ENCODE results near the gene DSE.
"Not testable (repeated sequence)": the region's sequence is repeated elsewhere in the genome, so short reads cannot be mapped to it uniquely, and the experiment has no call there.

Gene DSE

DNA sequence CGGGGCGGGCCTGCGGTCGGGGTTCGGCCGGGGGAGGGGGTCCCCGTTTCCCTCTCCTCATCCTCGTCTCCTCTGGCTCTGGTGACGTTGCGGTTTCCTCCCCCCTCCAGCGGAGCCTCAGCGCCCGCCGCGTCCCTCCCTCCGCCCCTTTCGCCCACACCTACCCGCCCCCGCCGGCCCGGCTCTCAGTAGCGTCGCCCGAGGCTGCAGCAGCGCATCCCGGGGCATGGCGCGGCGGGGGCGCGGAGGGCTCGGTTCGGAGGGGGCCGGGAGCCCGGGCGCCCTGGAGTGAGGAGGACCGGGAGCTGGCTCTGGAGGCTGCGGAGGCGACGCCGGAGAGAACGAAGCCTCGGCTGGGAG lies at the start of gene DSE:
DSE (plus strand) TSS at position 188 of the 360 bp plus-strand sequence. CDS start 28,304 bp downstream, outside the sequence.
- DNase-seq, result peak; percentile 93

GRCh38 chr6:116321933-116322332 lies 48.8 kb upstream of the DSE start:
- not testable (repeated sequence) for DNase-seq

DNA sequence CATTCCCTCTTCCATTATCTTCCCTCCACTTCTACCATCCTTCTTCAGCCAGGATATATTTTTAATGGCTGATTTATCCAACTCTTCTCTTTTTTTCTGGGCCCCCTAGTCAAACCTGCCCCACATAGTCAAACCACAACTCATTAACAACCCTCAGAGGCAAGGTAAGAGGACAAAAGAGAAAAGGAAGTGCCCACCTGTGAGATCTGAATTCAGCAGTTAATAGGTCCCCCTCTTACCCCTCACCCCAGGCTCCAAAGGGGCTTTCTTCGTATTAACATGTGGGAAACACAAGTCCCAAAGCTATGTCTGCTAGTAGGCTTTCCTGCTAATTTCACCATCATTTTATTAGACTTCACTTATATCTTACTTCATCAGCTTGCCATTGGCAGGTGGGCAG lies 46.9 kb upstream of the DSE start:
- no peak for DNase-seq

DNA sequence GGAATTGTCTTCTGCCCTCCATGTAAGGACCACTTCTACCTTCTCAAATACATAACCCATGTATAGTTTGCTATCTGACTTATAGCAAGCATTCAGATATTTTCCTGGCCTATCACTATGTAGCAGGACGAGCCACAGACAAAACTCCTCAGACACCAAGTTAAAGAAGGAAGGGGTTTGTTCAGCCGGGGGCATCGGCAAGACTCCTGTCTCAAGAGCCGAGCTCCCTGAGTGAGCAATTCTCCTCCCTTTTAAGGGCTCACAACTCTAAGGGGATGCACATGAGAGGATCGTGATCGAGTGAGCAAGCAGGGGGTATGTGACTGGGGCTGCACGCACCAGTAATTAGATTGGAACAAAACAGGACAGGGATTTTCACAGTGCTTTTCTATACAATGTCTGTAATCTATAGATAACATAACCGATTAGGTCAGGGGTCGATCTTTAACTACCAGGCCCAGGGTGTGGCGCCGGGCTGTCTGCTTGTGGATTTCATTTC lies 45.1 kb upstream of the DSE start:
- DNase-seq, result not testable (repeated sequence)

- no peak for DNase-seq
Measured at GRCh38 chr6:116326181-116326671, 44.5 kb upstream of the DSE start.

GRCh38 chr6:116326996-116327395 lies 43.8 kb upstream of the DSE start:
- no peak for DNase-seq

GRCh38 chr6:116327803-116328527 lies 42.8 kb upstream of the DSE start:
- no peak for DNase-seq

- DNase-seq, result no peak
Measured at GRCh38 chr6:116328528-116328903, 42.2 kb upstream of the DSE start.

DNA sequence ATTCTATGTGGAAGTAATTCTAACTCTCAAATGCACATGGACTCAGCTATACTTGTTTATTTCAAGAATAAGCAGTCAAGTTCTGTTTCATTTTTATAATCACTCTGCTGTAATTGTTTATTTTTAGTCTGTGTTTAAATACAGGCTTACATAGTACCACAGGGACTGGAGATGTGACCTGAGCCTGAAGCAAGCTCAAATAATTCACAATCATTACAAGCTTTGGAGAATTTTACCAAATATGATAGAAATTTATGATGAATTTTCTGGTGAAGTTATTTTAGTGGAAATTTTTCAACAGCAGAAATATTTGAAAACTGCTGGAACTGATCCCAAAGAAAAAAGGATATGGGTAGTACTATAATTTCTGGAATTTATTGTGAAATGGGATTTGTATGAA lies 41.6 kb upstream of the DSE start:
- no peak for DNase-seq

- DNase-seq, result no peak
Measured at GRCh38 chr6:116330511-116330910, 40.2 kb upstream of the DSE start.

GRCh38 chr6:116332096-116332495 lies 38.7 kb upstream of the DSE start:
- DNase-seq, result no peak

DNA sequence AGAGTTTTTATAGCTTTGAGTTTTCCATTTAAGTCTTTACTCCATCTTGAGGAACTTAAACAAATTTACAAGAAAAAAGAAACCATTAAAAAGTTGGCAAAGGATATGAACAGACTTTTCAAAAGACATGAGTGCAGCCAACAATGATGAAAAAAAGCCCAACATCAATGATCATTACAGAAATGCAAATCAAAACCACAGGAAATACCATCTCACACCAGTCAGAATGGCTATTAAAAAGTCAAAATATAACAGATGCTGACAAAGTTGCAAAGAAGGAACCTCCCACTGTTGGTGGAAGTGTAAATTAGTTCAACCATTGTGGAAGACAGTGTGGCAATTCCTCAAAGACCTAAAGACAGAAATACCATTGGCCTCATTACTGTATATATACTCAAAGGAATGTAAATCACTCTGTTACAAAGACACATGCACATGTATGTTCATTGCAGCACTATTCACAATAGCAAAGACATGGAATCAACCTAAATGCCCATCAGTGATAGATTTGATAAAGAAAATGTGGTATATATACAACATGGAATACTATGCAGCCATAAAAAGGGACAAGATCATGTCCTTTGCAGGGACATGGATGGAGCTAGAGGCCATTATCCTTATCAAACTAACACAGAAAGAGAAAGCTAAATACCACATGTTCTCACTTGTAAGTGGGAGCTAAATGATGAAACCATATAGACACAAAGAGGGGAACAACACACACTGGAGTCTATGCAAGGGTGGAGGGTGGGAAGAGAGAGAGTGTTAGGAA lies 35.9 kb upstream of the DSE start:
- DNase-seq, result not testable (repeated sequence)

DNA sequence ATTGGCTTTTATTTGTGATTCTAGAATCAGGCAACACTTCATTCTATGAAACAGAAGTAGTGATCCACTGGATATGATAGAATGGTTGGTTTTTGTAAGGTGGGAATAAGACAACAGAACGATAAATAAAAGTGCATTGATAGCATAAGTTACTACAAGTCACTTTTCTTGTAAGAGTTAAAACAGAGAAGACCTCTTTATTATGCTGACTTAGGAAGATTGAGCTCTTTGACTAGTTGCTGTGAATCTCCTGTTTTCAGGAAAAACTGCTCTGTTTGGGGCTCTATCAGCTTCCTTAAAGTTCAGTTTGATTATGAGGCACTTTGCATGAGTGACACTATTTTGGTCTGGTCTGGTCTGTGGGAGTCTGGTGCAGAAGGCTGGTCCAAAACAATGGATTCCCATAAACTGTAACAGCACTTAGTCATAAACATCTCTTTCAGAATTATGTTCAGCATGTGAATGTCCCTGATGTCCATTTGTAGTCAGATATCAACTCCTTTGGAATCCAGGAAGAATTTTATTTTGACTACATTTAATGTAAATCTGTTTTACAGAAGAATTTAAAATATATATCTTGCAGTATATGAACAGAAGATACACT lies 35.0 kb upstream of the DSE start:
- DNase-seq, result no peak

DNA sequence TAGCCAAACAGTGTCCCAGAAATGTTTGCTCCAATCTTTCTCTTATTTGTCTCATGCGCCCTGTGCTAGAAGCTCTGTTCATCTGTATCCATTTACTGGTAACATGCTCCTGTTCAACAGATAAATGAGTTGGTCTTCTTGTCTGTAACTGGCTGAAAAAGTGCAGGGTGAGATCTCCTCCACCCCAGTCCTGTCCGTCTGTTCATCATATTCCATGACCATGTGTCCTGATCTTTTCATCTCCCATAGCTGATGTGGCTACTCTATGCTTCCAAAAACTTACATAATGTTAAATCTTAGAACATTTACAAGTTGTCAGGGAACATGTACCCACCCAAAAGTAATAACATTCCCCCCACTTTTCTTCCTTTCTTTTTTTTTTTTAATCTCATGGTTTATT lies 31.8 kb upstream of the DSE start:
- no peak for DNase-seq

GRCh38 chr6:116340625-116341024 lies 30.1 kb upstream of the DSE start:
- DNase-seq, result not testable (repeated sequence)

DNA sequence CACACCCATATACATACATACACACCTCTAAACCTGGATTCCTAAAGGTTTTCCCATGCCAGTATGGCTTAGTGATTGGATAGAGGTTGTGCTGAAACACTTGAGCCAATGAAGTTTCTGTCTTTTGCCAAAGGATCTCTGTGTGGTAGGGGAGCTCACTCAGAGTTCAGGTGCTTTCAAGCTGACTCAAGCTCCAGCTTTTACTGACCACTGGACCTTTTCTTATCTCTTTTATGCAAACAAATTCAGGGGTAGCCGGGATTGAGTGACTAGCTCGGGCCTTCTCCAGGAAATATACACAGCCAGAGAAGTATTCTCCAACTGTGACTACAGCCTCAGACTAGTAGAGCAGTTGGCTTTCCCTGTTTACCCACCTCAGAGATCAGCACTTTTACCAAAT lies 21.5 kb upstream of the DSE start:
- DNase-seq, result no peak

- no peak for DNase-seq
Measured at GRCh38 chr6:116351101-116351500, 19.6 kb upstream of the DSE start.

GRCh38 chr6:116352515-116353471 lies 18.0 kb upstream of the DSE start:
- DNase-seq, result no peak

GRCh38 chr6:116354236-116354635 lies 16.5 kb upstream of the DSE start:
- no peak for DNase-seq

- DNase-seq, result no peak
Measured at GRCh38 chr6:116355796-116356195, 15.0 kb upstream of the DSE start.

GRCh38 chr6:116359131-116359530 lies 11.6 kb upstream of the DSE start:
- no peak for DNase-seq

DNA sequence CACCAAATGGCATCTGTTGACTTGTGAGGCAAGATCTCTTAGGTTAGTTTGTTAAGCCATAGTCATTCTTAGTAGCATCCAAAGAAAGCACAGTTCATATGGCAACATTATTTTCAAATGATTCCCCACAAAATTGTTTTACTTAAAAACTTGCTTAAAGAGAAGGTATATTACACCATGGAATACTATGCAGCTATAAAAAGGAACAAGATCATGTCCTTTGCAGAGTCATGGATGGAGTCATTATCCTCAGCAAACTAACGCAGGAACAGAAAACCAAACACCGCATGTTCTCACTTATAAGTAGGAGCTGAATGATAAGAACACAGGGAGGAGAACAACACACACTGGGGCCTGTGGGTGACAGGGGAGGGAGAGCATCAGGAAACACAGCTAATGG lies 10.9 kb upstream of the DSE start:
- no peak for DNase-seq

- DNase-seq, result no peak
Measured at GRCh38 chr6:116362276-116362675, 8.5 kb upstream of the DSE start.
